ENCODE results near the gene MLPH.

DNA sequence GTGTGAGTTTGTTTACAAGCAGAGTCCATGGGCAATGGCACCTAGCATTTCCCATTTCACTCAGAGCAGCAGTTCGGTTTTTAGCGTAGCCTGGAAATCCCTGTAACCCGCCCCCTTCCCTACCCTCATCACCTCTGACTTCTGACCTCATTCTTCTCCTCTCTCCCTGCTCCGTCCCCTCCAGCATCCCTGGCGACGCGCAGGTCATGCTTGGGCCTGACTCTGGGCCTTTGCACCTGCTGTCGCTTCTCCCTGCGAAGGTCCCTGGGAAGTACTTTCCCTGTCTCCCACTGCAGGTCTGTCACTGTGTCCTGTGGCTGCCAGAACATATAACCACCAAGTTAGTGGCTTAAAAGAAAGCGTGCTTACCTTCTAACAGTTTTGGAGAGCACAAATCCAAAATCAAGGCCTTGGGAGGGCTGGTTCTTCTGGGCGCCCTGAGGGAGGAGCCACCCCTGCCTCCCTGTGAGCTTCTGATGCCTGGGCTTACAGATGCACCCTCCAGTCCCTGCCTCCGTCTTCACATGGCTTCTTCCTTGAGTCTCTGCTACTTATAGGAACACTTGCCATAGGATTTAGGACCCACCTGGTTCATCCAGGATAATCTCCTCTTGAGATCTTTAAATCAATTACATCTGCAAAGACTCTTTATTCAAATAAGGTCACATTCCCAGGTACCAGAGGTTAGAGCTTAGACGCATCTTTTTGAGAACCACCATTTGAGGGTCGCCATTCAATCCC lies 111.6 kb downstream of the MLPH start:
- TF ChIP-seq POLR2A (IDR thresholded peaks at IDR 0.05) (no peak), CTCF (IDR thresholded peaks at IDR 0.05) (no peak)
